HepG2 (cell line): ENCODE data around the gene FBXW4. TPM values are rescaled to one million over a fixed set of nuclear protein-coding genes. Genes with fewer than 3 reads are reported as not detected.

ENCODE experiments used
- ARID4A ChIP-seq: sonication (generic); formaldehyde crosslinking; IDR thresholded peaks from 2 replicates; pipeline ENCODE4 v1.5.0; 2020; ENCODE audit warnings: mild to moderate bottlenecking, missing genetic modification reagents, borderline replicate concordance
- HNRNPL ChIP-seq: fragments of 200-400 bp; formaldehyde crosslinking; IDR thresholded peaks from 2 replicates; pipeline ENCODE4 v1.6.1; 2017; ENCODE audit warnings: mild to moderate bottlenecking, low read depth, low read length
- KLF6 ChIP-seq: IDR thresholded peaks from 2 replicates; pipeline ENCODE4 v1.8.0; 2016; ENCODE audit warnings: missing biosample characterization, missing genetic modification reagents
- MNT ChIP-seq: fragments of 450-650 bp; IDR thresholded peaks from 2 replicates; pipeline ENCODE4 v1.6.1; 2016
- PHF5A ChIP-seq: IDR thresholded peaks from one replicate; pipeline ENCODE4 v1.6.1; 2018; ENCODE audit warnings: low read depth, missing genetic modification reagents; ENCODE audit not compliant: unreplicated experiment
- RAD51 ChIP-seq: fragments of 450-650 bp; IDR thresholded peaks from 2 replicates; pipeline ENCODE4 v1.6.1; 2016; ENCODE audit warnings: borderline replicate concordance
- TFDP2 ChIP-seq: sonication (generic); formaldehyde crosslinking; IDR thresholded peaks from 2 replicates; pipeline ENCODE4 v1.4.0; 2020; ENCODE audit warnings: missing genetic modification reagents
- THAP11 ChIP-seq: IDR thresholded peaks from 2 replicates; pipeline ENCODE4 v1.6.1; 2016; ENCODE audit warnings: missing biosample characterization, missing genetic modification reagents
- THAP9 ChIP-seq: sonication (generic); formaldehyde crosslinking; IDR thresholded peaks from 2 replicates; pipeline ENCODE4; 2020; ENCODE audit warnings: missing genetic modification reagents, mild to moderate bottlenecking, borderline replicate concordance
- UBTF ChIP-seq: sonication (generic); formaldehyde crosslinking; IDR thresholded peaks from 2 replicates; pipeline ENCODE4 v1.4.0; 2020; ENCODE audit warnings: mild to moderate bottlenecking, missing genetic modification reagents
- ZFP62 ChIP-seq: sonication (generic); formaldehyde crosslinking; IDR thresholded peaks from 2 replicates; pipeline ENCODE4 v1.4.0; 2020; ENCODE audit warnings: missing genetic modification reagents
- ZNF441 ChIP-seq: sonication (generic); formaldehyde crosslinking; IDR thresholded peaks from 2 replicates; pipeline ENCODE4 v1.7.0; 2021; ENCODE audit warnings: missing genetic modification reagents, borderline replicate concordance
- ZNF460 ChIP-seq: sonication (generic); formaldehyde crosslinking; IDR thresholded peaks from 2 replicates; pipeline ENCODE4 v1.5.1; 2020; ENCODE audit warnings: missing genetic modification reagents, mild to moderate bottlenecking, borderline replicate concordance
- ZNF737 ChIP-seq: sonication (generic); formaldehyde crosslinking; IDR thresholded peaks from 2 replicates; pipeline ENCODE4 v1.5.0; 2020; ENCODE audit warnings: missing genetic modification reagents, mild to moderate bottlenecking, borderline replicate concordance
- ZSCAN31 ChIP-seq: sonication (generic); formaldehyde crosslinking; IDR thresholded peaks from 2 replicates; pipeline ENCODE4 v1.5.0; 2020; ENCODE audit warnings: low read depth, mild to moderate bottlenecking, missing genetic modification reagents
- polyA plus RNA-seq, 8 experiments: library from polyadenylated mRNA; depleted of rRNA in 3 of 8; stranded (reverse) in 7 of 8; unstranded in 1 of 8; fragments of >200 nt; fragmentation: Illumina TruSeq in 4 of 8; extraction: Trizol in 4 of 8; gene quantifications; 2 replicates each; pipeline versions ENCODE4 v1.2.1 to v1.2.3, GENCODE V29; 2011 to 2016; ENCODE audit warnings: low read depth in 4 of 8, missing spikeins in 1 of 8, mixed read lengths in 1 of 8; ENCODE audit not compliant: insufficient read depth in 1 of 8
- total RNA-seq, 5 experiments: library from RNA; depleted of rRNA; stranded (reverse); fragments of >200 nt; fragmentation: Illumina TruSeq; extraction: Trizol; gene quantifications; 2 replicates each; pipeline ENCODE4 v1.2.3, GENCODE V29; 2016; ENCODE audit warnings: low read depth in 1 of 5

FBXW4 gene
- total and polyA plus RNA-seq, 2 of the 13 experiments (the other 11 are each of a cell fraction or from before 2014, with no cell fraction given) = 23.5 to 33.7 TPM

GRCh38 chr10:101694674-101695403 lies at the start of gene FBXW4 (continued):
- TF ChIP-seq ZNF737 (CRISPR knock-in tag) (no peak), THAP9 (CRISPR knock-in tag) (0 out of 2 replicates have a peak, but pooled peaks have one; percentile 9), ZNF460 (no peak), ZNF441 (CRISPR knock-in tag) (peak; percentile 69; the same call in 1 of the 2 replicates), MNT (no peak), PHF5A (CRISPR knock-in tag) (no peak), HNRNPL (0 out of 2 replicates have a peak, but pooled peaks have one; percentile 43), KLF6 (CRISPR knock-in tag) (0 out of 2 replicates have a peak, but pooled peaks have one; percentile 43), RAD51 (no peak), TFDP2 (CRISPR knock-in tag) (peak; percentile 74; the same call in 1 of the 2 replicates), ARID4A (CRISPR knock-in tag) (peak; percentile 47; the same call in 1 of the 2 replicates), THAP11 (CRISPR knock-in tag) (no peak), ZFP62 (CRISPR knock-in tag) (no peak), UBTF (CRISPR knock-in tag) (peak; percentile 80), ZSCAN31 (CRISPR knock-in tag) (peak; percentile 39; the same call in 1 of the 2 replicates)
